Natural killer cell (primary cell): ENCODE data around the gene IFI27. TPM values are rescaled to one million over a fixed set of nuclear protein-coding genes. Genes with fewer than 3 reads are reported as not detected.

Experiments used
- ATAC-seq, 3 donors: fragments of 150-1000 bp in 2 of 3; fragments of 200-7000 bp in 1 of 3; cut with Tn5 transposase; 1 replicate in 1 of 3; 2 replicates in 2 of 3; pipeline ENCODE4 v1.10.0; 2021; ENCODE audit warnings: mild to moderate bottlenecking in 2 of 3, moderate library complexity in 2 of 3
- DNase-seq, 2 donors: peaks; one replicate each; pipeline versions ENCODE4 v3.0.0 to v3.0.0-alpha.2; 2013 to 2021; ENCODE audit warnings: mixed read lengths in 1 of 2
- H3K27ac ChIP-seq: one replicate; pipeline ENCODE4 v1.5.1; 2013; ENCODE audit warnings: mild to moderate bottlenecking, low read length
- H3K27me3 ChIP-seq: one replicate; pipeline ENCODE4 v1.6.1; 2013; ENCODE audit warnings: low read length; ENCODE audit not compliant: control insufficient read depth, insufficient read depth
- H3K36me3 ChIP-seq: one replicate; pipeline ENCODE4 v1.6.1; 2013; ENCODE audit warnings: low read length; ENCODE audit not compliant: control insufficient read depth, insufficient read depth
- H3K4me1 ChIP-seq: one replicate; pipeline ENCODE4 v1.6.1; 2013; ENCODE audit warnings: low read length; ENCODE audit not compliant: control insufficient read depth, insufficient read depth
- H3K4me3 ChIP-seq: one replicate; pipeline ENCODE4 v1.5.1; 2013; ENCODE audit warnings: low read length
- H3K9me3 ChIP-seq: one replicate; pipeline ENCODE4 v1.6.1; 2013; ENCODE audit warnings: low read length; ENCODE audit not compliant: control insufficient read depth, insufficient read depth
- H3K27ac Mint-ChIP-seq, 2 donors: one replicate each; pipeline ENCODE4 v1.8.0; 2022; ENCODE audit warnings: mild to moderate bottlenecking in 2 of 2, mixed read lengths in 2 of 2, moderate library complexity in 1 of 2
- H3K27me3 Mint-ChIP-seq, 2 donors: one replicate each; pipeline ENCODE4 v1.8.0; 2022; ENCODE audit warnings: low read depth in 2 of 2, mixed read lengths in 2 of 2
- H3K36me3 Mint-ChIP-seq: one replicate; pipeline ENCODE4 v1.8.0; 2022; ENCODE audit warnings: mixed read lengths
- H3K4me1 Mint-ChIP-seq, 2 donors: one replicate each; pipeline ENCODE4 v1.8.0; 2022; ENCODE audit warnings: mixed read lengths in 2 of 2
- H3K4me3 Mint-ChIP-seq: one replicate; pipeline ENCODE4 v1.8.0; 2022; ENCODE audit warnings: mild to moderate bottlenecking, moderate library complexity, mixed read lengths
- H3K9me3 Mint-ChIP-seq, 2 donors: one replicate each; pipeline ENCODE4 v1.8.0; 2022; ENCODE audit warnings: mixed read lengths in 2 of 2
- WGBS: methylation state at CpG from one replicate; pipeline ENCODE4 v1.1.7; 2013; ENCODE audit warnings: missing lambda C conversion rate; ENCODE audit not compliant: insufficient coverage; 5-methylcytosine and 5-hydroxymethylcytosine counted together
- intact Hi-C: fragments of 100-400 bp; cut with micrococcal nuclease; formaldehyde crosslinking; loops from one replicate; pipeline ENCODE4 v1.14.2; 2022
- total RNA-seq, 4 donors: library from RNA; stranded (reverse); fragments of 120-200 nt in 1 of 4; gene quantifications; one replicate each; pipeline versions ENCODE4 v1.2.3 to v1.2.4, GENCODE V29; 2013 to 2022
- TF ChIP-seq, protein P1 (sequence below): fragments of 200-600 bp; IDR thresholded peaks from one replicate; pipeline ENCODE4 v1.8.0; 2022; ENCODE audit warnings: antibody characterized with exemption

IFI27 gene
- total RNA-seq, 3 donors from 2014 or later (not counting 1 experiment from before 2014, with no cell fraction given): 0.47 to 1.3 (median 0.52) TPM

DNA sequence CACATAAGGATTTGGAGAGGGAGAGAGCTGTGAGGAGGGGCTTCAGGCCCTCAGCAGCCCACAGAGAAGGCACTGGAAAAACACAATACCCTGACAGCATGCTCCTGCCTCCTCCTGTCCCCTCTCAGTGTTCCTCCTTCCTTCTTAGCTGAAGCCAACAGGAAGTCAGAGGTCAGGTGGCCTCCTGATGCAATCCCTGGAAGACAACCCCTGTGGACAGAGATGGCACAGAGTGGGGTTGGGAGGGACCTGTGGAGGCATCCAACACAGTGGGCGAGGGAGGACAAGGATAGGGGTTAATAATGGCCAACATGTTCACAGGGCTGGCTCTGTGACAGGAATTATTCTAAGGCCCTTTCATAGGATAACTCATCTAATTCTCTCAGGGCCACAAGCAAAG, 34.2 kb downstream of the IFI27 start:
- DNase-seq: no peak
- intact Hi-C loops: no loop called here
- no peak for ATAC-seq
- Mint-ChIP-seq H3K36me3 (no peaks in the 10 kb centered on the region), H3K27me3 (peaks cover 4 to 6% of the 10 kb centered on the region in 2 donors), H3K27ac (no peak overlapping the region), H3K4me1 (no peaks in the 10 kb centered on the region), H3K9me3 (no peaks in the 10 kb centered on the region), H3K4me3 (no peak overlapping the region)
- H3K27me3 ChIP-seq: no peaks in the 10 kb centered on the region
- H3K9me3 ChIP-seq: no peaks in the 10 kb centered on the region
- no peaks in the 10 kb centered on the region for H3K4me1 ChIP-seq
- no peak overlapping the region for H3K27ac ChIP-seq
- TF ChIP-seq, protein P1, sequence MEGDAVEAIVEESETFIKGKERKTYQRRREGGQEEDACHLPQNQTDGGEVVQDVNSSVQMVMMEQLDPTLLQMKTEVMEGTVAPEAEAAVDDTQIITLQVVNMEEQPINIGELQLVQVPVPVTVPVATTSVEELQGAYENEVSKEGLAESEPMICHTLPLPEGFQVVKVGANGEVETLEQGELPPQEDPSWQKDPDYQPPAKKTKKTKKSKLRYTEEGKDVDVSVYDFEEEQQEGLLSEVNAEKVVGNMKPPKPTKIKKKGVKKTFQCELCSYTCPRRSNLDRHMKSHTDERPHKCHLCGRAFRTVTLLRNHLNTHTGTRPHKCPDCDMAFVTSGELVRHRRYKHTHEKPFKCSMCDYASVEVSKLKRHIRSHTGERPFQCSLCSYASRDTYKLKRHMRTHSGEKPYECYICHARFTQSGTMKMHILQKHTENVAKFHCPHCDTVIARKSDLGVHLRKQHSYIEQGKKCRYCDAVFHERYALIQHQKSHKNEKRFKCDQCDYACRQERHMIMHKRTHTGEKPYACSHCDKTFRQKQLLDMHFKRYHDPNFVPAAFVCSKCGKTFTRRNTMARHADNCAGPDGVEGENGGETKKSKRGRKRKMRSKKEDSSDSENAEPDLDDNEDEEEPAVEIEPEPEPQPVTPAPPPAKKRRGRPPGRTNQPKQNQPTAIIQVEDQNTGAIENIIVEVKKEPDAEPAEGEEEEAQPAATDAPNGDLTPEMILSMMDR: no peak
- H3K4me3 ChIP-seq: no peak overlapping the region
- H3K36me3 ChIP-seq: no peaks in the 10 kb centered on the region
- 89% methylated on average over 1 of the region's 1 CpG for WGBS

DNA sequence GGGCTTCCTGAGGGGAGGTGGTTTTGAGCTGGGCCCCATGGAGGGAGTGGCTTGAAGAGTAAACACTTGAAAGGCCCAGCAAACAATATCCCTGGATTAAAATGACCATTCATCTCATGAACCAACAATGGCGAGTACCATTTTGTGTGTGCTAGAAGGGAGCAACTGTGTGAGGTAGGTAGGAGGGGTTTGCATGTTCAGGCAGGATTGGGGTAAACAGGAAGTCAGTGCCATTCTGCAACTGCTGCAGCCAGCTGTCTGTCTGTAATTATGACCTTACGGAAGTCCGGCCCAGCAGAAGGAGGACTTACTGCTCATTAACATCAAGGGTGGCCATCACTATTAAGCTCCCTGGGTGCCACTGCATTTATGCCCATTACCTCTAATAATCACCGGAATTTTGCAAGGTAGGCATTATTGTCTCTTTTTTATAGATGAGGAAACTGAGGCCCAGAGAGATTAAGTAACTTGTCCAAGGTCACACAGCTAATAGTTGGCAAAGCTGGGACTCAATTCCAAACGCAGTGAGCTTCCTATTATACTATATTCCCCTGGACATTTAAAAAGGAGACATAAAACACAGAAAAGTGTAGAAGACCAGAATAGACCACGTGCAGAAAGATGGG, 35.5 kb downstream of the IFI27 start:
- Mint-ChIP-seq H3K4me1 (no peaks in the 10 kb centered on the region), H3K9me3 (no peaks in the 10 kb centered on the region), H3K27ac (no peak overlapping the region), H3K36me3 (no peaks in the 10 kb centered on the region), H3K27me3 (peaks cover 6 to 8% of the 10 kb centered on the region in 2 donors), H3K4me3 (no peak overlapping the region)
- intact Hi-C loops: no loop called here
- ATAC-seq (no peak), DNase-seq (no peak)
- TF ChIP-seq, protein P1: no peak
- Histone ChIP-seq H3K36me3 (no peaks in the 10 kb centered on the region), H3K27me3 (no peaks in the 10 kb centered on the region), H3K9me3 (no peaks in the 10 kb centered on the region), H3K4me1 (no peaks in the 10 kb centered on the region), H3K27ac (no peak overlapping the region), H3K4me3 (no peak overlapping the region)
- 82% methylated on average over 4 of the region's 6 CpGs for WGBS

DNA sequence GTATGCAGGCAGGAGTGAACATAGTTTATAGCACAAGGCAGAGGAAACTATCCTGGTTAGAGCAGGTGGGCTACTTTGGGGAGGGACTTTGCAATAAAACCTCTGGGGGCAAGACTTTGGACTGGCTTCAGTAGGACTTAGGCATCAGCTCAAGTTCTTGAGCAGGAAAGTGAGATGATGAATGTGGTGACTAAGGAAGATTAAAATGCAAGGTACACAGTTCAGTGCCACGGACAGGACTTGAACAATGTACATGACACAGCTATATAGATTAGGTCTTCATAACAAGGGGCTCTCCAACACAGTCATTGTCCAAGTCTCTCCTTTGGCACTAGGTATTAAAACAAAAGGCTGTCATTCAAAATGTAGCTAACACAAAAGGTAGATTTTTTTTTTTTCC, 42.1 kb downstream of the IFI27 start:
- intact Hi-C loops: no loop called here
- H3K9me3 Mint-ChIP-seq: no peaks in the 10 kb centered on the region
- TF ChIP-seq, protein P1: no peak
- Histone ChIP-seq H3K27ac (no peak overlapping the region), H3K4me1 (no peaks in the 10 kb centered on the region), H3K27me3 (peaks cover 5% of the 10 kb centered on the region), H3K4me3 (no peak overlapping the region), H3K36me3 (no peaks in the 10 kb centered on the region), H3K9me3 (no peaks in the 10 kb centered on the region)
- ATAC-seq: no peak
- WGBS: 92% methylated on average over 1 of the region's 1 CpG
- H3K4me3 Mint-ChIP-seq: no peak overlapping the region
- H3K4me1 Mint-ChIP-seq: no peaks in the 10 kb centered on the region
- no peak for DNase-seq
- no peaks in the 10 kb centered on the region for H3K36me3 Mint-ChIP-seq
- H3K27ac Mint-ChIP-seq: no peak overlapping the region
- peaks cover 16 to 23% of the 10 kb centered on the region in 2 donors for H3K27me3 Mint-ChIP-seq
